GM10248 (cell line): ENCODE results near the gene SH3GL2.

Experiments used
- CTCF ChIA-PET: fragments of 300-600 bp; sonication (Branson Sonifier 250); formaldehyde crosslinking; extraction: SDS; loops from one replicate; lab custom pipeline; 2021; ENCODE audit warnings: antibody characterized with exemption; lab: Yijun Ruan, JAX
- POLR2A ChIA-PET: fragments of 350-650 bp; sonication (Branson Sonifier 250); formaldehyde crosslinking; extraction: SDS; loops from one replicate; lab custom pipeline; 2020; ENCODE audit warnings: antibody characterized with exemption; lab: Yijun Ruan, JAX
- DNase-seq: peaks from one replicate; pipeline ENCODE4 v3.0.0; 2012; ENCODE audit errors: extremely low spot score
- CTCF ChIP-seq: IDR thresholded peaks from 2 replicates; pipeline ENCODE4 v1.5.1; 2012; ENCODE audit warnings: mild to moderate bottlenecking, low read depth; ENCODE audit errors: extremely low read depth, missing control alignments, control extremely low read depth

Gene SH3GL2

GRCh38 chr9:17658237-17658636 lies 79.4 kb downstream of the SH3GL2 start:
- no peak for DNase-seq
- TF ChIP-seq CTCF, result no peak
- POLR2A ChIA-PET, result no interaction called here
- CTCF ChIA-PET, result interaction anchor here (1.3 kb wide), 1 partner anchor 25 kb away, joined by 3 read pairs; no protein-coding TSS in a partner anchor

GRCh38 chr9:17660158-17660557 lies 81.3 kb downstream of the SH3GL2 start:
- ChIA-PET CTCF (no interaction called here), POLR2A (no interaction called here)
- DNase-seq, result no peak
- no peak for TF ChIP-seq CTCF

GRCh38 chr9:17665450-17665849 lies 86.6 kb downstream of the SH3GL2 start:
- ChIA-PET POLR2A (no interaction called here), CTCF (no interaction called here)
- no peak for DNase-seq
- TF ChIP-seq CTCF, result no peak

- TF ChIP-seq CTCF, result no peak
- ChIA-PET CTCF (no interaction called here), POLR2A (no interaction called here)
- DNase-seq, result no peak
Observed at GRCh38 chr9:17669206-17669605, 90.3 kb downstream of the SH3GL2 start.

GRCh38 chr9:17682684-17683083 lies 103.8 kb downstream of the SH3GL2 start:
- DNase-seq, result no peak
- no peak for TF ChIP-seq CTCF
- CTCF ChIA-PET, result interaction anchor here (1.1 to 1.2 kb wide), 4 partner anchors 9 to 21 kb away, joined by 3 read pairs; no protein-coding TSS in a partner anchor
- POLR2A ChIA-PET, result no interaction called here

- no peak for TF ChIP-seq CTCF
- CTCF ChIA-PET, result interaction anchor here (1.1 to 1.3 kb wide), 2 partner anchors 14 to 18 kb away, joined by 3 to 4 read pairs; no protein-coding TSS in a partner anchor
- POLR2A ChIA-PET, result no interaction called here
- no peak for DNase-seq
Observed at GRCh38 chr9:17688834-17689233, 110.0 kb downstream of the SH3GL2 start.
